Caki2 (cell line): ENCODE results near the gene ZFAND5. TPM values are rescaled to one million over a fixed set of nuclear protein-coding genes. Genes with fewer than 3 reads are reported as not detected.

Experiments
- total RNA-seq: library from RNA; depleted of rRNA; stranded (reverse); fragments of >200 nt; shearing (Covaris generic); gene quantifications from 2 replicates; pipeline ENCODE4 v1.2.3, GENCODE V29; 2014; ENCODE audit warnings: low replicate concordance; rRNA removed

ZFAND5 gene
- total RNA-seq, 1 experiment from 2014 or later: 92.5 TPM

Other genes starting within 250 kb of the ZFAND5 start
- 26.3 and 31.2 TPM in 2 replicates for gene GDA, start 215.8 kb downstream of the ZFAND5 start, total RNA-seq
- gene TMC1, start 156.4 kb upstream of the ZFAND5 start, total RNA-seq: not detected in 2 replicates